ENCODE data around the gene SLC5A2. TPM values are rescaled to one million over a fixed set of nuclear protein-coding genes. Genes with fewer than 3 reads are reported as not detected.
"Not testable (repeated sequence)": the region's sequence is repeated elsewhere in the genome, so short reads cannot be mapped to it uniquely, and the experiment has no call there.

SLC5A2 gene
- total RNA-seq, 1 experiment from 2014 or later = not detected

GRCh38 chr16:31488468-31489297 is 5.8 kb downstream of the SLC5A2 start:
- in situ Hi-C loops (cut with HindIII; ENCODE audit: low pct_unique_long_range_greater_than_20kb, low sequenced_read_pairs) = no loop called here
- no peak for DNase-seq (ENCODE audit: low read depth)

- DNase-seq (ENCODE audit: low read depth) = no peak
- in situ Hi-C loops (cut with HindIII; ENCODE audit: low pct_unique_long_range_greater_than_20kb, low sequenced_read_pairs) = no loop called here
Observed at GRCh38 chr16:31489298-31489564, 6.3 kb downstream of the SLC5A2 start.

GRCh38 chr16:31489616-31490584 is 7.0 kb downstream of the SLC5A2 start:
- in situ Hi-C loops (cut with HindIII; ENCODE audit: low pct_unique_long_range_greater_than_20kb, low sequenced_read_pairs) = no loop called here
- no peak for DNase-seq (ENCODE audit: low read depth)

- in situ Hi-C loops (cut with HindIII; ENCODE audit: low pct_unique_long_range_greater_than_20kb, low sequenced_read_pairs) = no loop called here
- no peak for DNase-seq (ENCODE audit: low read depth)
Observed at GRCh38 chr16:31491778-31492418, 9.0 kb downstream of the SLC5A2 start.

GRCh38 chr16:31493506-31494125 is 10.7 kb downstream of the SLC5A2 start:
- DNase-seq (ENCODE audit: low read depth) = no peak
- in situ Hi-C loops (cut with HindIII; ENCODE audit: low pct_unique_long_range_greater_than_20kb, low sequenced_read_pairs) = no loop called here

- no peak for DNase-seq (ENCODE audit: low read depth)
- in situ Hi-C loops (cut with HindIII; ENCODE audit: low pct_unique_long_range_greater_than_20kb, low sequenced_read_pairs) = no loop called here
Observed at GRCh38 chr16:31496670-31497069, 13.7 kb downstream of the SLC5A2 start.

GRCh38 chr16:31498493-31498892 is 15.6 kb downstream of the SLC5A2 start:
- in situ Hi-C loops (cut with HindIII; ENCODE audit: low pct_unique_long_range_greater_than_20kb, low sequenced_read_pairs) = no loop called here
- DNase-seq (ENCODE audit: low read depth) = no peak

- in situ Hi-C loops (cut with HindIII; ENCODE audit: low pct_unique_long_range_greater_than_20kb, low sequenced_read_pairs) = no loop called here
Observed at GRCh38 chr16:31499928-31500327, 17.0 kb downstream of the SLC5A2 start.

GRCh38 chr16:31501226-31501965 is 18.5 kb downstream of the SLC5A2 start:
- DNase-seq (ENCODE audit: low read depth) = no peak
- in situ Hi-C loops (cut with HindIII; ENCODE audit: low pct_unique_long_range_greater_than_20kb, low sequenced_read_pairs) = no loop called here

More at GRCh38 chr16:31499928-31500327, 17.0 kb downstream of the SLC5A2 start:
- DNase-seq (ENCODE audit: low read depth) = no peak

GRCh38 chr16:31501966-31502348 is 19.0 kb downstream of the SLC5A2 start:
- DNase-seq (ENCODE audit: low read depth) = no peak
- in situ Hi-C loops (cut with HindIII; ENCODE audit: low pct_unique_long_range_greater_than_20kb, low sequenced_read_pairs) = no loop called here

GRCh38 chr16:31502981-31503380 is 20.1 kb downstream of the SLC5A2 start:
- in situ Hi-C loops (cut with HindIII; ENCODE audit: low pct_unique_long_range_greater_than_20kb, low sequenced_read_pairs) = no loop called here

GRCh38 chr16:31503555-31503954 is 20.6 kb downstream of the SLC5A2 start:
- DNase-seq (ENCODE audit: low read depth); in situ Hi-C loops (cut with HindIII; ENCODE audit: low pct_unique_long_range_greater_than_20kb, low sequenced_read_pairs): not testable (repeated sequence)

More at GRCh38 chr16:31502981-31503380, 20.1 kb downstream of the SLC5A2 start:
- no peak for DNase-seq (ENCODE audit: low read depth)

GRCh38 chr16:31504159-31504558 is 21.2 kb downstream of the SLC5A2 start:
- no peak for DNase-seq (ENCODE audit: low read depth)
- in situ Hi-C loops (cut with HindIII; ENCODE audit: low pct_unique_long_range_greater_than_20kb, low sequenced_read_pairs) = no loop called here

GRCh38 chr16:31505483-31505882 is 22.6 kb downstream of the SLC5A2 start:
- no peak for DNase-seq (ENCODE audit: low read depth)
- in situ Hi-C loops (cut with HindIII; ENCODE audit: low pct_unique_long_range_greater_than_20kb, low sequenced_read_pairs) = no loop called here

- in situ Hi-C loops (cut with HindIII; ENCODE audit: low pct_unique_long_range_greater_than_20kb, low sequenced_read_pairs) = no loop called here
- DNase-seq (ENCODE audit: low read depth) = no peak
Observed at GRCh38 chr16:31507617-31507928, 24.6 kb downstream of the SLC5A2 start.

- in situ Hi-C loops (cut with HindIII; ENCODE audit: low pct_unique_long_range_greater_than_20kb, low sequenced_read_pairs) = no loop called here
- peak; percentile 89 for DNase-seq (ENCODE audit: low read depth)
Observed at GRCh38 chr16:31507929-31508705, 25.2 kb downstream of the SLC5A2 start, which contains the start of gene RUSF1. TSS of gene RUSF1 (minus strand) at chr16:31508391. CDS start at chr16:31508373, 18 bp downstream.

- no peak for DNase-seq (ENCODE audit: low read depth)
- in situ Hi-C loops (cut with HindIII; ENCODE audit: low pct_unique_long_range_greater_than_20kb, low sequenced_read_pairs) = no loop called here
Observed at GRCh38 chr16:31508706-31509195, 25.8 kb downstream of the SLC5A2 start.

Data from Caki2 (cell line).